Measurements from ENCODE around the gene VWCE.

The VWCE gene

DNA sequence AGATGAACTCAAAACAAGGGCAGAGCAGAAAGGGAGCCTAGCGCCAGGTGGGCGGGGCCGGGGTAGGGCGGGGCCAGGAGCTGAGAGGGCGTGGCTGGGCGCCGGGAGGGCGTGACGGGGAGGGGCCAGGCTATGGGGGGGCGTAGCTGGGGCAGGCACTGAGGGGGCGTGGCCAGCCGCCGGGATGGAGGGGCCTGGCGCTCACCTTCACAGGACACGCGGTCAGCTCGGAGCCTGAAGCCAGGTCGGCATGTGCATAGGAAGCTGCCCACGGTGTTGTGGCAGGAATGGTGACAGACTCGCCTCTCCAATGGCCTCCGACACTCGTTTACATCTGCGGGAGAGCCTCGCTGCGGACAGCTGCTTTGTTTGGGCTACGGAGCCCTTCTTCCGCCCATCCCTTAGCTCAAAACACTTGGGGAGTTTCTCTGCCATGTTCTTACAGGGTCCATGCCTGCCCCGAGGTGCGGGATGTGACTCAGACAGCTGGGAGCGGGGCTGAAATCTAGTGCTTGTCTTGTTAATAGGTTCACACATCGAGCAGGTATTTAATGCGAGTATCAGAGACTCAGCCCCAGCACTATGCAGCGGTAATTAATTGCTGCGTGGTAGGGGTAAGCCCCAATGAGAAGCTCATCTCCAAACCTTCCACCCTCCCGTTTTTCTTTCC lies 13.4 kb downstream of the VWCE start:
- DNase-seq (ENCODE audit: low spot score), result no peak

- DNase-seq (ENCODE audit: low spot score), result no peak
Observed at GRCh38 chr11:61280883-61281580, 14.1 kb downstream of the VWCE start.

DNA sequence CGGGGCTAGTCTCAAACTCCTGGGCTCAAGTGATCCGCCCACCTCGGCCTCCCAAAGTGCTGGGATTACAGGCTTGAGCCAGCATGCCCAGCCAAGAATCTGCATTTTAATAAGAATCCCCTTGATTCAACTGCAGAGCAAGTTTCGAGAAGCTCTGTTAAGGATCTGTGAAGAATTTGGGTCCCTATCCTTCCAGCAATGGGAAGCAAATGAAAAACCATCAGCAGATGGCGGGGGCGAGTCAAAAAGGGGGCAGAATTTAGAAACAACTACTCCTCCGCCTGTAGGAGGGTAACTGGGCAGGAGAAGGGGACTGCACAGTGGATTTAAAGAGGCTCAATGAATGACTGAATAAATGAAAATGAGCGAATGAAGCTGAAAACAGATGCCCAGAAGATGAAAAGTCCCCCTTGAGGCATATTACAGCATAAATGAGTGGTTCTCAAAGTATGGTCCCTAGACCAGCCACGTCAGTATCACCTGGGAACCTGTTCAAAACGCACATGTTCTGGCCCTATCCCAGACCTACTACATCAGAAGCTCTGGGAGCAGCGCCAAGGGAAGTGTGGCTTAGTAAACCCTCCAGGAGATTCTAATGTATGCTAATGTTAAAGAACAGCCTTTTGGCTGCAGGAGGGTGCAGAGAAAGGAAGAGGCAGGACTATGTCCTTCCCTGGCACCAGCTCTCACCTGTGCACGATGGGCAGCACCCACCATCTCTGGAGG lies 15.0 kb downstream of the VWCE start:
- DNase-seq (ENCODE audit: low spot score), result no peak

- peak; percentile 58 for DNase-seq (ENCODE audit: low spot score)
Observed at GRCh38 chr11:61278001-61278470, 17.1 kb downstream of the VWCE start.

GRCh38 chr11:61277186-61278000 lies 17.7 kb downstream of the VWCE start:
- DNase-seq (ENCODE audit: low spot score), result no peak

GRCh38 chr11:61275191-61275590 lies 19.9 kb downstream of the VWCE start:
- no peak for DNase-seq (ENCODE audit: low spot score)

DNA sequence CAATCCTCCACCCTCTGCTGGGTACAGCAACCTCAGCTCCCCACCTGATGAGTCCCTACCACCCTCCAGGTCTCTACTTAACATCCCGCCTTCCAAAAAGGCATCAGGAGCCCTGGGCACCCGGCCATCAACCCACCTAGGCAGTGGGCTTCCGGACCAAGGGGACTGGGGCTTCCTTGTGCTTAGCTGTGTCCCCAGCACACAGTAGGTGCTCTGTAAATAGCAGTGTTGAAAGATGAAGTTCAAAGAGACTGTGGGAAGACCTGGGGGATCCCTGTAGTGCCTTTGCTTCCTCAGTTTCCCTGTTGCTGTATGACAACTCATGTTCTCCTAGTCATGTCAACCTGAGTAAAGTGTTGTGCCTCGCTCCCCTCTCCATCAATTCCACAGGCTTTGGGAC lies 21.0 kb downstream of the VWCE start:
- DNase-seq (ENCODE audit: low spot score), result no peak

DNA sequence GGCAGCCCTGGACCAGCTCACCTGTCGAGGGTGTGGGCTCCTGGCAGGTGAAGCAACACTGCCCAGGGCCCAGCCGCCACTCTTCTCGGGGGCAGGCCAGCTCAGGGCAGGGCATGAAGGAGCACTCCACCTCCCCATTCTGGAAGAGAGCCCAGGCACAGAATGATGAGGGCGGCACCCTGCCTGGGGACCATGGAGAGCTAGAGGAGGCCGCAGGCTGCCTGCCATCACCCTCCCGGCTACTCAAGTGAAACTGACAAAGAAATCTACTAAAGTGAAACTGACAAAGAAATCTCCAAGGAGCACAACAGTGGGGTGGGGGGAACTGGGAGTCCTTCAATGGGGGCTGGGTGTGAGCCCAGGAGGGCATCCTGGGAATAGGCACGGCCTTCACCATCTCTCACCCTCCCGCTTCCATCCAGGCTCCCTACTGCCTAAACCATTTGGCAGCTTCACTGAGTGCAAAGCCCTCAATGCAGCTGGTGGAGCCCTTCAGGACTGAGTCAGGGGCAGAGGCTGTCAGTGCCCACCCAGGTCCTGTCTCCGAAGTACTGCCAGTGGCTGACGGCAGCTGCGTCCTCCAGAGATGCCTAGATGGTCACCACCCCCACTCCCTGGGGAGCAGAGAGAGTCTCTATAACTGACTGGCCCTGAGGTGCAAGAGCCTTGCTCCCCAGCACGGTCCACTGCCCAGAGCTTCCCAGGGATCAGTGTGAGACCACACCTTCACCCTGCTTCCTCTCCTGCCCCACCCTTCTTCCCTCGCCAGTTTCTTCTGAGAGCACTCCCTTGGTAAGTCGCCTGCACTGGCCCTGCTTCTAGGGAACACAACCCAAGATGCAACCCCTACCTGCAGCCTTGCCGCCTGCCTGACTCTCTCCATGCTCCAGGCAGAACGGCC lies 21.7 kb downstream of the VWCE start:
- DNase-seq (ENCODE audit: low spot score), result peak; percentile 68

GRCh38 chr11:61272731-61273130 lies 22.4 kb downstream of the VWCE start:
- no peak for DNase-seq (ENCODE audit: low spot score)

- DNase-seq (ENCODE audit: low spot score), result no peak
Observed at GRCh38 chr11:61270354-61271076, 24.6 kb downstream of the VWCE start.

DNA sequence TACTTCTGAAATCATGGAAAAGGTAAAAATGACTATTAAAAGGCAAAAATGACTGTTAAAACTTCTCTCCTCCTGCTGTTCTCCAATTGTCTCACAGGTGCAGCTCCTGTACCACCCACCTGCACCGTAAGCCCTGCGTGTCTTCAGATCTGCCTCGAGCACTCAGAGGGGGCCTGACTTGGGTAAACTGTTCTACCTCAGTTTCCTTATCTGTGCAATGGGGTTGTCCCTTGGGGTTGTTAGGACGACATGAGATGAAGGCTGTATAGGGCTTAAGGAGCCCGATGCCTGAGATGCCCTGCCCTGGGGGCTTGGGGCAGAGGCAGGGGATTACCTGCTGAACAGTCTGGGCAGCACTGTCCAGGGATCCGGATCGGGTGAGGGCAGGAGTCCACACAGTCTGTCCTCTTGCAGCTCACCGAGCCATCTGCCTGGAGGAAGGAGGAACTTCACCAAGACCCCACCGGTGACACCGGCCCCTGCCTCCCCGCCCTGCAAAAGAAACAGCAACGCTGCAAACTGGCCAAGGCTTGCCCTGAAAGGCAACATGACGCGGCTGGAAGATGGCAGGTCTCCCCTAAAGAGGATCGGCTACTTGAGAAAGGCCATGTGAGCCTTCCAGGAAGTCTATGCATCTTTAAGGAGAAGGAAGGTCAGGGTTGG lies 26.4 kb downstream of the VWCE start:
- DNase-seq (ENCODE audit: low spot score), result no peak

- DNase-seq (ENCODE audit: low spot score), result no peak
Observed at GRCh38 chr11:61267437-61267841, 27.7 kb downstream of the VWCE start.

GRCh38 chr11:61266602-61267001 lies 28.5 kb downstream of the VWCE start:
- no peak for DNase-seq (ENCODE audit: low spot score)

GRCh38 chr11:61265357-61265756 lies 29.8 kb downstream of the VWCE start:
- DNase-seq (ENCODE audit: low spot score), result no peak

GRCh38 chr11:61264795-61265194 lies 30.3 kb downstream of the VWCE start:
- DNase-seq (ENCODE audit: low spot score), result no peak

DNA sequence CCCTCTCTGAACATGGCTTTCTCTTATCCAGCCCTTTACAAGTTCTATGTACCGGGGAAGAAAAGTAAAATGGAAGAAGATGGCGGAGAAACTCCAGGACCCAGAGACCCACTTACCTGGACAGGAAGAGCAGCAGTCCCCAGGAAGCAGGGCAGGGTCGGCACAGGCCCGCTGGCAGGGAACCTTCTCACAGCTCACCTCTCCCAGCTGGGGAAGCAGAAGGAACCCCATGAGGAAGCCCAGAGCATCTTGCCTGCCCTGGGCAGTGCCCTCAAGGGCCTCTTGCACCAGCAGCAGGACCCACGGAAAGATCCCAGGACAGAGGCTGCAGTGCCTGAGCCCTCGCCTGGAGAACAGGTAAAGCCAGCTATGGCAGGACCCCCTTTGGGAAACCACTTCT lies 30.7 kb downstream of the VWCE start:
- DNase-seq (ENCODE audit: low spot score), result no peak

DNA sequence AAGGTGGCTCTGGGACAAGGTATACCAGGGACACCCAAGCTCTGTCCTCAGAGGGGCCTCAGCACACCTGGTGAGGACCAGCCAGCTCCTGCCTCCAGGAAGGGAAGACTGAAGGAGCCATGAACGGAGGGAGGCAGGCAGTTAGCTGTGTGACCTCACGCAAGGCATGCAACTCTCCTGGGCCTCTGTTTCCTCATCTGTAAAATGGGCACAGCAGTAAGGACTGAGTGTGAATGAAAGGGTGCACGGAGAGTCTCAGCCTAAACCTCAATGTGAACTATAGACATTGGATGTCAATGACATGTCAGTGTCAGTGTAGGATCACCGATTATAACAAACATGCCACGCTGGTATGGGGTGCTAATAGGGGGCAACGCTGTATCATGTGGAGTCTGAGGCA lies 35.8 kb downstream of the VWCE start:
- DNase-seq (ENCODE audit: low spot score), result no peak

- DNase-seq (ENCODE audit: low spot score), result no peak
Observed at GRCh38 chr11:61258546-61258945, 36.6 kb downstream of the VWCE start.

- DNase-seq (ENCODE audit: low spot score), result no peak
Observed at GRCh38 chr11:61256710-61257482, 38.2 kb downstream of the VWCE start.

All from Ammon's horn (tissue), 1 donor.